Trophoblast cell (in vitro differentiated cells and primary cell): ENCODE results near the gene MROH2B.

Experiments used
- DNase-seq, 2 donors: peaks; one replicate each; pipeline ENCODE4 v3.0.0-alpha.2; 2016
- H2AFZ ChIP-seq: 2 replicates; pipeline ENCODE4 v1.6.1; 2013; ENCODE audit warnings: low read length, moderate library complexity, mild to moderate bottlenecking; ENCODE audit not compliant: insufficient read depth, poor library complexity
- H2AK5ac ChIP-seq: 2 replicates; pipeline ENCODE4 v1.6.1; 2013; ENCODE audit warnings: mild to moderate bottlenecking, low read length
- H2BK120ac ChIP-seq: 2 replicates; pipeline ENCODE4 v1.6.1; 2013; ENCODE audit warnings: low read length, mild to moderate bottlenecking, moderate library complexity; ENCODE audit not compliant: insufficient read depth, poor library complexity
- H2BK12ac ChIP-seq: 2 replicates; pipeline ENCODE4 v1.6.1; 2013; ENCODE audit warnings: mild to moderate bottlenecking, low read length, moderate library complexity
- H2BK5ac ChIP-seq: 2 replicates; pipeline ENCODE4 v1.6.1; 2013; ENCODE audit warnings: low read length, low read depth, moderate library complexity, mild to moderate bottlenecking; ENCODE audit not compliant: poor library complexity
- H3K14ac ChIP-seq: 2 replicates; pipeline ENCODE4 v1.6.1; 2013; ENCODE audit warnings: mild to moderate bottlenecking, low read length
- H3K18ac ChIP-seq: 2 replicates; pipeline ENCODE4 v1.6.1; 2013; ENCODE audit warnings: mild to moderate bottlenecking, low read length
- H3K23ac ChIP-seq: 2 replicates; pipeline ENCODE4 v1.6.1; 2013; ENCODE audit warnings: low read length
- H3K27ac ChIP-seq: 2 replicates; pipeline ENCODE4 v1.5.1; 2013; ENCODE audit warnings: low read depth, mild to moderate bottlenecking, inconsistent platforms, low read length, moderate library complexity
- H3K27me3 ChIP-seq: 2 replicates; pipeline ENCODE4 v1.6.1; 2013; ENCODE audit warnings: inconsistent platforms, mild to moderate bottlenecking, low read length, moderate library complexity; ENCODE audit not compliant: insufficient read depth
- H3K36me3 ChIP-seq, 2 experiments: 1 replicate in 1 of 2; 2 replicates in 1 of 2; pipeline ENCODE4 v1.6.1; 2013; ENCODE audit warnings: low read length in 2 of 2, mild to moderate bottlenecking in 2 of 2, moderate library complexity in 1 of 2; ENCODE audit not compliant: insufficient read depth in 2 of 2, control insufficient read depth in 1 of 2
- H3K4ac ChIP-seq: 2 replicates; pipeline ENCODE4 v1.6.1; 2013; ENCODE audit warnings: low read depth, mild to moderate bottlenecking, low read length, moderate library complexity
- H3K4me1 ChIP-seq, 2 experiments: 1 replicate in 1 of 2; 2 replicates in 1 of 2; pipeline ENCODE4 v1.6.1; 2013; ENCODE audit warnings: low read length in 2 of 2, mild to moderate bottlenecking in 2 of 2, moderate library complexity in 1 of 2; ENCODE audit not compliant: insufficient read depth in 2 of 2, control insufficient read depth in 1 of 2
- H3K4me2 ChIP-seq: 2 replicates; pipeline ENCODE4 v1.6.1; 2013; ENCODE audit warnings: inconsistent platforms, mild to moderate bottlenecking, low read length, moderate library complexity
- H3K4me3 ChIP-seq: 2 replicates; pipeline ENCODE4 v1.5.1; 2013; ENCODE audit warnings: mild to moderate bottlenecking, low read depth, low read length, inconsistent platforms
- H3K79me1 ChIP-seq: one replicate; pipeline ENCODE4 v1.6.1; 2013; ENCODE audit warnings: low read length
- H3K79me2 ChIP-seq: 2 replicates; pipeline ENCODE4 v1.6.1; 2013; ENCODE audit warnings: low read length, mild to moderate bottlenecking; ENCODE audit not compliant: control insufficient read depth, insufficient read depth, poor library complexity
- H3K9ac ChIP-seq: 2 replicates; pipeline ENCODE4 v1.6.1; 2013; ENCODE audit warnings: mild to moderate bottlenecking, low read length
- H3K9me3 ChIP-seq: 2 replicates; pipeline ENCODE4 v1.6.1; 2013; ENCODE audit warnings: low read depth, mild to moderate bottlenecking, control low read depth, inconsistent platforms, low read length; ENCODE audit not compliant: insufficient read depth
- H4K12ac ChIP-seq: 2 replicates; pipeline ENCODE4 v1.6.1; 2013; ENCODE audit warnings: low read depth, mild to moderate bottlenecking, low read length, moderate library complexity
- H4K8ac ChIP-seq: 2 replicates; pipeline ENCODE4 v1.6.1; 2013; ENCODE audit warnings: low read depth, mild to moderate bottlenecking, low read length, moderate library complexity
- H4K91ac ChIP-seq: one replicate; pipeline ENCODE4 v1.6.1; 2013; ENCODE audit warnings: low read depth, mild to moderate bottlenecking, low read length, moderate library complexity
- WGBS: extraction: QIAGEN DNeasy Blood & Tissue Kit; methylation state at CpG from one replicate; pipeline ENCODE4 v1.1.7; 2013; ENCODE audit warnings: missing lambda C conversion rate; ENCODE audit not compliant: insufficient read length, insufficient coverage; ENCODE audit errors: extremely low coverage; 5-methylcytosine and 5-hydroxymethylcytosine counted together

The MROH2B gene

GRCh38 chr5:40960037-40960436 lies 111.1 kb downstream of the MROH2B start:
- Histone ChIP-seq H2AK5ac (no peak overlapping the region), H4K8ac (no peak overlapping the region), H3K18ac (no peak overlapping the region), H3K79me1 (no peaks in the 10 kb centered on the region), H4K91ac (no peak overlapping the region), H3K4ac (no peak overlapping the region), H3K9me3 (no peaks in the 10 kb centered on the region), H3K9ac (no peak overlapping the region), H3K4me1 (no peaks in the 10 kb centered on the region), H3K23ac (no peak overlapping the region), H2BK5ac (no peak overlapping the region), H3K27me3 (no peaks in the 10 kb centered on the region), H3K4me2 (no peak overlapping the region), H3K79me2 (no peaks in the 10 kb centered on the region), H4K12ac (no peak overlapping the region), H3K27ac (no peak overlapping the region), H2AFZ (no peak overlapping the region), H3K4me3 (no peak overlapping the region), H3K14ac (no peak overlapping the region), H3K36me3 (no peaks in the 10 kb centered on the region), H2BK120ac (no peak overlapping the region), H2BK12ac (no peak overlapping the region)
- DNase-seq, result no peak
- WGBS, result 100% methylated on average over 1 of the region's 1 CpG

- Histone ChIP-seq H3K4me2 (no peak overlapping the region), H2BK5ac (no peak overlapping the region), H4K91ac (no peak overlapping the region), H2AFZ (no peak overlapping the region), H3K36me3 (no peaks in the 10 kb centered on the region), H3K4me3 (no peak overlapping the region), H2AK5ac (no peak overlapping the region), H3K79me2 (no peaks in the 10 kb centered on the region), H2BK120ac (no peak overlapping the region), H3K4me1 (no peaks in the 10 kb centered on the region), H3K9ac (no peak overlapping the region), H3K9me3 (no peaks in the 10 kb centered on the region), H3K18ac (no peak overlapping the region), H4K12ac (no peak overlapping the region), H4K8ac (no peak overlapping the region), H3K79me1 (no peaks in the 10 kb centered on the region), H3K4ac (no peak overlapping the region), H3K27me3 (no peaks in the 10 kb centered on the region), H2BK12ac (no peak overlapping the region), H3K23ac (no peak overlapping the region), H3K27ac (no peak overlapping the region), H3K14ac (no peak overlapping the region)
- DNase-seq, result no peak
- no CpG with 5 or more reads among the region's 5 CpGs for WGBS
Observed at GRCh38 chr5:40958811-40959210, 112.3 kb downstream of the MROH2B start.

GRCh38 chr5:40957048-40957447 lies 114.1 kb downstream of the MROH2B start:
- H3K27me3 ChIP-seq, result no peaks in the 10 kb centered on the region
- no peak overlapping the region for H2AK5ac ChIP-seq
- no peak overlapping the region for H4K8ac ChIP-seq
- H3K79me2 ChIP-seq, result no peaks in the 10 kb centered on the region
- H2BK12ac ChIP-seq, result no peak overlapping the region
- no peak overlapping the region for H2AFZ ChIP-seq
- no peak overlapping the region for H3K4ac ChIP-seq
- no peak overlapping the region for H3K27ac ChIP-seq
- no peak overlapping the region for H3K4me2 ChIP-seq
- H3K14ac ChIP-seq, result no peak overlapping the region
- no CpG with 5 or more reads among the region's 3 CpGs for WGBS
- no peaks in the 10 kb centered on the region for H3K36me3 ChIP-seq
- no peak for DNase-seq
- H3K79me1 ChIP-seq, result no peaks in the 10 kb centered on the region
- no peaks in the 10 kb centered on the region for H3K9me3 ChIP-seq
- H2BK120ac ChIP-seq, result no peak overlapping the region
- H3K18ac ChIP-seq, result no peak overlapping the region
- H3K9ac ChIP-seq, result no peak overlapping the region
- no peak overlapping the region for H4K12ac ChIP-seq
- H3K23ac ChIP-seq, result no peak overlapping the region
- H2BK5ac ChIP-seq, result no peak overlapping the region
- H3K4me3 ChIP-seq, result no peak overlapping the region
- H4K91ac ChIP-seq, result no peak overlapping the region
- no peaks in the 10 kb centered on the region for H3K4me1 ChIP-seq

- no peak overlapping the region for H4K12ac ChIP-seq
- no peak overlapping the region for H3K4ac ChIP-seq
- H2BK12ac ChIP-seq, result no peak overlapping the region
- H3K4me1 ChIP-seq, result no peaks in the 10 kb centered on the region
- H2BK5ac ChIP-seq, result no peak overlapping the region
- H2BK120ac ChIP-seq, result no peak overlapping the region
- no peak overlapping the region for H3K14ac ChIP-seq
- no peak overlapping the region for H2AK5ac ChIP-seq
- no peak overlapping the region for H4K8ac ChIP-seq
- no peak overlapping the region for H4K91ac ChIP-seq
- H3K79me1 ChIP-seq, result no peaks in the 10 kb centered on the region
- no peaks in the 10 kb centered on the region for H3K9me3 ChIP-seq
- H3K18ac ChIP-seq, result no peak overlapping the region
- no peak overlapping the region for H3K27ac ChIP-seq
- no peaks in the 10 kb centered on the region for H3K27me3 ChIP-seq
- no peak overlapping the region for H3K4me3 ChIP-seq
- DNase-seq, result no peak
- no peak overlapping the region for H3K4me2 ChIP-seq
- H3K36me3 ChIP-seq, result no peaks in the 10 kb centered on the region
- WGBS, result no CpG with 5 or more reads among the region's 5 CpGs
- H2AFZ ChIP-seq, result no peak overlapping the region
- H3K79me2 ChIP-seq, result no peaks in the 10 kb centered on the region
- no peak overlapping the region for H3K23ac ChIP-seq
- H3K9ac ChIP-seq, result no peak overlapping the region
Observed at GRCh38 chr5:40955313-40955712, 115.8 kb downstream of the MROH2B start.
